MM.1S (cell line): Measurements from ENCODE around the gene GPANK1.
A peak's percentile ranks its signal among the peaks of the same experiment; 100 is the strongest.

Source experiments
- DNase-seq: peaks from one replicate; pipeline ENCODE4 v3.0.0-alpha.2; 2015
- H2AFZ ChIP-seq: fragments of 300-600 bp; sonication (generic); 2 replicates; pipeline ENCODE4 v1.6.0; 2016; ENCODE audit warnings: antibody characterized with exemption, low read length
- H3F3A ChIP-seq: fragments of 300-600 bp; sonication (generic); 2 replicates; pipeline ENCODE4 v1.6.1; 2016; ENCODE audit warnings: mild to moderate bottlenecking, antibody characterized with exemption, low read length, moderate library complexity, mixed read lengths; ENCODE audit not compliant: insufficient read depth
- H3K27ac ChIP-seq: fragments of 300-600 bp; sonication (generic); 2 replicates; pipeline ENCODE4 v1.5.1; 2016; ENCODE audit warnings: mild to moderate bottlenecking, low read length
- H3K27me3 ChIP-seq: fragments of 300-600 bp; sonication (generic); replicated peaks from 2 replicates; pipeline ENCODE4 v1.6.0; 2016; ENCODE audit warnings: low read length; ENCODE audit not compliant: insufficient read depth
- H3K36me3 ChIP-seq: fragments of 300-600 bp; sonication (generic); replicated peaks from 2 replicates; pipeline ENCODE4 v1.6.1; 2016; ENCODE audit warnings: mild to moderate bottlenecking, low read length, mixed read lengths; ENCODE audit not compliant: insufficient read depth
- H3K4me1 ChIP-seq: fragments of 300-600 bp; sonication (generic); 2 replicates; pipeline ENCODE4 v1.6.1; 2016; ENCODE audit warnings: low read length, mixed read lengths
- H3K4me2 ChIP-seq: fragments of 300-600 bp; sonication (generic); 2 replicates; pipeline ENCODE4 v1.6.0; 2016; ENCODE audit warnings: low read depth, low read length
- H3K4me3 ChIP-seq: fragments of 300-600 bp; sonication (generic); 2 replicates; pipeline ENCODE4 v1.5.1; 2016; ENCODE audit warnings: low read length, mixed read lengths
- H3K79me2 ChIP-seq: fragments of 300-600 bp; sonication (generic); 2 replicates; pipeline ENCODE4 v1.6.1; 2016; ENCODE audit warnings: mixed run types, low read length, mixed read lengths
- H3K9ac ChIP-seq: fragments of 300-600 bp; sonication (generic); 2 replicates; pipeline ENCODE4 v1.6.1; 2016; ENCODE audit warnings: low read length, mixed read lengths
- H3K9me2 ChIP-seq: fragments of 300-600 bp; sonication (generic); replicated peaks from 2 replicates; pipeline ENCODE4 v1.6.1; 2016; ENCODE audit warnings: mild to moderate bottlenecking, low read length, mixed read lengths; ENCODE audit not compliant: insufficient read depth
- H3K9me3 ChIP-seq: fragments of 300-600 bp; sonication (generic); replicated peaks from 2 replicates; pipeline ENCODE4 v1.6.1; 2016; ENCODE audit warnings: mild to moderate bottlenecking, low read length, mixed read lengths; ENCODE audit not compliant: insufficient read depth
- H4K20me1 ChIP-seq: fragments of 300-600 bp; sonication (generic); 2 replicates; pipeline ENCODE4 v1.6.1; 2016; ENCODE audit warnings: mild to moderate bottlenecking, low read length, moderate library complexity, mixed read lengths; ENCODE audit not compliant: insufficient read depth
- EZH2 ChIP-seq: fragments of 300-600 bp; sonication (generic); optimal IDR thresholded peaks from 2 replicates; pipeline ENCODE3; 2017; ENCODE audit warnings: low read depth, mild to moderate bottlenecking, antibody characterized with exemption, low read length, mixed read lengths
- EZH2phosphoT487 ChIP-seq: fragments of 300-600 bp; sonication (generic); IDR thresholded peaks from 2 replicates; pipeline ENCODE4 v1.6.1; 2018; ENCODE audit warnings: antibody characterized with exemption, low read length
- TF ChIP-seq, protein P1 (sequence below): fragments of 300-600 bp; sonication (generic); IDR thresholded peaks from 2 replicates; pipeline ENCODE4 v1.5.1; 2016; ENCODE audit warnings: antibody characterized with exemption, low read length, mixed read lengths

GPANK1 gene

GRCh38 chr6:31662124-31662723, 2.6 kb downstream of the GPANK1 start:
- Histone ChIP-seq H3K79me2 (peaks cover 72% of the 10 kb centered on the region), H3K4me3 (no peak overlapping the region), H3K27ac (no peak overlapping the region; the same call in 1 of the 2 replicates), H2AFZ (no peak overlapping the region), H3K36me3 (no peaks in the 10 kb centered on the region), H4K20me1 (no peaks in the 10 kb centered on the region), H3K9me2 (no peaks in the 10 kb centered on the region), H3K9me3 (no peaks in the 10 kb centered on the region), H3K4me2 (no peak overlapping the region), H3F3A (peaks cover 20% of the 10 kb centered on the region), H3K4me1 (peaks cover 40% of the 10 kb centered on the region), H3K27me3 (no peaks in the 10 kb centered on the region), H3K9ac (no peak overlapping the region)
- no peak for DNase-seq
- TF ChIP-seq, protein P1, sequence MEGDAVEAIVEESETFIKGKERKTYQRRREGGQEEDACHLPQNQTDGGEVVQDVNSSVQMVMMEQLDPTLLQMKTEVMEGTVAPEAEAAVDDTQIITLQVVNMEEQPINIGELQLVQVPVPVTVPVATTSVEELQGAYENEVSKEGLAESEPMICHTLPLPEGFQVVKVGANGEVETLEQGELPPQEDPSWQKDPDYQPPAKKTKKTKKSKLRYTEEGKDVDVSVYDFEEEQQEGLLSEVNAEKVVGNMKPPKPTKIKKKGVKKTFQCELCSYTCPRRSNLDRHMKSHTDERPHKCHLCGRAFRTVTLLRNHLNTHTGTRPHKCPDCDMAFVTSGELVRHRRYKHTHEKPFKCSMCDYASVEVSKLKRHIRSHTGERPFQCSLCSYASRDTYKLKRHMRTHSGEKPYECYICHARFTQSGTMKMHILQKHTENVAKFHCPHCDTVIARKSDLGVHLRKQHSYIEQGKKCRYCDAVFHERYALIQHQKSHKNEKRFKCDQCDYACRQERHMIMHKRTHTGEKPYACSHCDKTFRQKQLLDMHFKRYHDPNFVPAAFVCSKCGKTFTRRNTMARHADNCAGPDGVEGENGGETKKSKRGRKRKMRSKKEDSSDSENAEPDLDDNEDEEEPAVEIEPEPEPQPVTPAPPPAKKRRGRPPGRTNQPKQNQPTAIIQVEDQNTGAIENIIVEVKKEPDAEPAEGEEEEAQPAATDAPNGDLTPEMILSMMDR, result no peak
- no peak for TF ChIP-seq EZH2
- TF ChIP-seq EZH2phosphoT487, result no peak

DNA sequence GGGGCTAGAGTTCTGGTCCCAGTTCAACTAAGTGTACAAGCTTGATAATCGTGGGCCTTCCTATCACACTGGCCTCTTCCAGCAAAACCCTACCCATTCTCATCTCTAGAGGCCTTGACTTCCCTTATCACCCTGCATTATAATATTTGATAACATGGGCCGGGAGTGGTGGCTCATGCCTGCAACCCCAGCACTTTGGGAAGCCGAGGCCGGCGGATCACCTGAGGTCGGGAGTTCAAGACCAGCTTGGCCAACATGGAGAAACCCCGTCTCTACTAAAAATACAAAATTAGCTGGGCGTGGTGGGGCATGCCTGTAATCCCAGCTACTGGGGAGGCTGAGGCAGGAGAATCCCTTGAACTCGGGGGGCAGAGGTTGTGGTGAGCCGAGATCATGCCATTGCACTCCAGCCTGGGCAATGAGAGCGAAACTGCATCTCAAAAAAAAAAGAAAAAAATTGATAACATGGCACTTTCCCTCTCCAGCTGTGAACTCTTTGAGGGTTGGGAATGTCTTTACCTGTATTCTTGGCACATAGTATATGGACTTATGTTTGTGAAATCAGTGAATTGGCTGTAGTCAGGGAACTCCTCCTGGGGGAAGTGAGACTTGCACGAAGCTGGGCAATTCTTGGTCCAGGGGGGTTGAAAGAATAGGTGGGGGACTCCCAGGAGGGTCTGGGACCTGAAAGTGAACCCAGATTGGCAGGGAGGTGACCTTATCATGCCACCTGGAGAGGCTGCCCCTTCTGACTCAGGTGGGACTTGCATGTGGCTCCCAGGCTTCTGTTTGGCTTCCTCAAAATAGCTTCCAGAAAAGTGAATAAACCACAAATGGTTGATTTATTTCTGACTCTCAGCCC, 3.3 kb downstream of the GPANK1 start:
- Histone ChIP-seq H3F3A (peaks cover 20% of the 10 kb centered on the region), H3K4me2 (peak overlapping the region; percentile 94), H3K4me3 (peak overlapping the region; percentile 87), H3K9ac (peak overlapping the region; percentile 78; the same call in 1 of the 2 replicates), H3K27ac (peak overlapping the region; percentile 54; the same call in 1 of the 2 replicates), H3K9me2 (no peaks in the 10 kb centered on the region), H3K79me2 (peaks cover 65% of the 10 kb centered on the region), H2AFZ (peak overlapping the region; percentile 18; the same call in 1 of the 2 replicates), H3K36me3 (no peaks in the 10 kb centered on the region), H3K4me1 (peaks cover 36% of the 10 kb centered on the region), H3K27me3 (no peaks in the 10 kb centered on the region), H4K20me1 (no peaks in the 10 kb centered on the region), H3K9me3 (no peaks in the 10 kb centered on the region)
- no peak for DNase-seq
- TF ChIP-seq, protein P1, result no peak; the same call in 1 of the 2 replicates
- TF ChIP-seq EZH2phosphoT487 (no peak), EZH2 (no peak)

DNA sequence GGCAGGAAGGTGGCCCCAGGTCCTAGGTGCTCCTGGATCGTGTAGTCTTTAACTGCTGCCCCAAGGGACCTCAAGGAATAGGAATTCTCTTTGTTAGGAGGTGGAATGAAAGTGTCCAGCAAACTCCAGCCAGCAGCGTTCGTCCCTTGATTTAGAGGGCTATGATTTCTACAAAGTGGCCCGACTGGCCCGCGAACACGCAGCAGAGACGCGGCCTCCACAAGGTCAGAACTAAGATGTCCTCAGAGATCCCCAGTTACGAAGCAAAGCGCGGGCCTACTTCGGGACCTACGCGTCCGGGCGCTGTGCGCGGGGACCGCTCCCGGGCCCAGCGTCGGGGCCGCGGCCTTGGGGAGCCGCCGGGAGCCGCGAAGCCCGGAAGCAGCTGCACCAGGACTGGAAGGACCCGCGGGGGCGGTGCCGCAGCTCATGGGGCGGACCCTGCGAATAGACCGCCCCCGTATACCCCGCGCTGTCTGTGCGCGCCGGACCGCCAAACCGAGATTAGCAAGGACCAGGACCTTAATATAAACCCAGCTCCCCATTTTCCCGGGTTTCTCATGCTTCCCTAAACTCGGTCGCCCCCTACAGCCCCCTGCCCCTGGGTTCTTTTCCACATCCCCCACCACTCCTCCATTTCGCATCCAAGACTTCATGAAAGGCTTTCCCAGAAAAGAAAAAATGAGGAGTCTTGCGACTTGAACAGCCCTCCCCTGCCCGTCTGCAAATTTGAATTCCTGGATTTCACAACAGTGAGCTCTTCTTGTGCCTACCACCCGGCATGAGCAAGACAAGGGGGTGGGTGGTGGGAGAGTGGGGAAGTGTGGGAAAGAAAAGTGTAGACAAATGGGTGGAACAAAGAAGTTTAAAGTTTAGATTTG, 4.2 kb downstream of the GPANK1 start, which contains the start of gene C6orf47:
C6orf47 (minus strand) TSS at position 398 of the 881 bp plus-strand sequence. CDS start 831 bp downstream, outside the sequence.
- Histone ChIP-seq H3K4me2 (peak within 1 kb of the TSS; percentile 94), H3K4me1 (peaks cover 36% of the 10 kb centered on the region), H3K27me3 (no peaks in the 10 kb centered on the region), H3K36me3 (no peaks in the 10 kb centered on the region), H3K9me2 (no peaks in the 10 kb centered on the region), H3F3A (peaks cover 19% of the 10 kb centered on the region), H2AFZ (peak within 1 kb of the TSS; percentile 18), H3K4me3 (peak within 1 kb of the TSS; percentile 87), H3K9ac (peak within 1 kb of the TSS; percentile 78), H3K9me3 (no peaks in the 10 kb centered on the region), H3K79me2 (peaks cover 58% of the 10 kb centered on the region), H3K27ac (peak within 1 kb of the TSS; percentile 54; the same call in 1 of the 2 replicates), H4K20me1 (no peaks in the 10 kb centered on the region)
- TF ChIP-seq EZH2, result no peak
- TF ChIP-seq EZH2phosphoT487, result no peak
- TF ChIP-seq, protein P1, result no peak
- peak; percentile 80 for DNase-seq
